Measurements from ENCODE around the gene CPNE7.

Gene CPNE7

DNA sequence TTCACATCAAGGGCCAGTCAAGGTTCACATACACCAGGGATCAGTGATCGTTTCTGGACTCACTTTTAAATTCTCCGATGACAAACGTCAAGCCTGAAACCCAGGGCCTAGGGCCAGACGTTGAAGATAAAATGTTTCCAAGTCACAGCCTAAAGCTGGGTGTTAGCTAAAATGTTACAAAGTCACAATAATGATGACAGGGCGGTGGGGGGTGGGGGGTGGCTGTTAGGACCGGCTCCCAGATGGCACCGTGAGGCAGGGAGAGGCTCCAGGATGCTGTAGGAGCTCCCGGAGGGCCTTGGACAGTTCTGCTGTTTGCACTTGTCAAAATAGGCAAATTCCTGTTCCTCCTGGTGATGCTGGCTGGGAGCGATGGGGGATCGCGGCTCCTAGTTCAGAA, 31.4 kb upstream of the CPNE7 start:
- DNase-seq (ENCODE audit: low spot score): no peak
- TF ChIP-seq, protein P1, sequence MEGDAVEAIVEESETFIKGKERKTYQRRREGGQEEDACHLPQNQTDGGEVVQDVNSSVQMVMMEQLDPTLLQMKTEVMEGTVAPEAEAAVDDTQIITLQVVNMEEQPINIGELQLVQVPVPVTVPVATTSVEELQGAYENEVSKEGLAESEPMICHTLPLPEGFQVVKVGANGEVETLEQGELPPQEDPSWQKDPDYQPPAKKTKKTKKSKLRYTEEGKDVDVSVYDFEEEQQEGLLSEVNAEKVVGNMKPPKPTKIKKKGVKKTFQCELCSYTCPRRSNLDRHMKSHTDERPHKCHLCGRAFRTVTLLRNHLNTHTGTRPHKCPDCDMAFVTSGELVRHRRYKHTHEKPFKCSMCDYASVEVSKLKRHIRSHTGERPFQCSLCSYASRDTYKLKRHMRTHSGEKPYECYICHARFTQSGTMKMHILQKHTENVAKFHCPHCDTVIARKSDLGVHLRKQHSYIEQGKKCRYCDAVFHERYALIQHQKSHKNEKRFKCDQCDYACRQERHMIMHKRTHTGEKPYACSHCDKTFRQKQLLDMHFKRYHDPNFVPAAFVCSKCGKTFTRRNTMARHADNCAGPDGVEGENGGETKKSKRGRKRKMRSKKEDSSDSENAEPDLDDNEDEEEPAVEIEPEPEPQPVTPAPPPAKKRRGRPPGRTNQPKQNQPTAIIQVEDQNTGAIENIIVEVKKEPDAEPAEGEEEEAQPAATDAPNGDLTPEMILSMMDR (conservative IDR thresholded peaks at IDR 0.05; ENCODE audit: low read depth): no peak
- CTCF ChIA-PET: no interaction called here
- no peak overlapping the region for H3K27ac ChIP-seq
- POLR2A ChIA-PET (ENCODE audit: low non-redundant PET): no interaction called here

DNA sequence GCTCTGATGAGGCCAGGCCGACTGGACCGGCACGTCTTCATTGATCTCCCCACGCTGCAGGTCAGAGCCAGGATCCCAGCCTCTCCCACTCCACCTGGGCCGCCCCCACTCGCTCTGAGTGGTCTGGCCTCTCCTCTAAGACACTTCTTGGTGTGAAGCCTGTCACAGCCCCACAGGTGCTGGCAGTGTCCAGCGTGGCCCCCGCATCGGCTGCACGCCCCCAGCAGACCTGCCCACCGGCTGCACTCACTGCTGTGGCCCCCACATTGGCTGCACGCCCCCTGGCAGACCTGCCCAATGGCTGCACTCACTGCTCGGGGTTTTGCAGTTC, 30.9 kb upstream of the CPNE7 start:
- CTCF ChIA-PET: no interaction called here
- POLR2A ChIA-PET (ENCODE audit: low non-redundant PET): no interaction called here
- H3K27ac ChIP-seq: peak overlapping the region; percentile 18; the same call in 1 of the 2 replicates
- TF ChIP-seq, protein P1 (conservative IDR thresholded peaks at IDR 0.05; ENCODE audit: low read depth): no peak
- DNase-seq (ENCODE audit: low spot score): no peak

DNA sequence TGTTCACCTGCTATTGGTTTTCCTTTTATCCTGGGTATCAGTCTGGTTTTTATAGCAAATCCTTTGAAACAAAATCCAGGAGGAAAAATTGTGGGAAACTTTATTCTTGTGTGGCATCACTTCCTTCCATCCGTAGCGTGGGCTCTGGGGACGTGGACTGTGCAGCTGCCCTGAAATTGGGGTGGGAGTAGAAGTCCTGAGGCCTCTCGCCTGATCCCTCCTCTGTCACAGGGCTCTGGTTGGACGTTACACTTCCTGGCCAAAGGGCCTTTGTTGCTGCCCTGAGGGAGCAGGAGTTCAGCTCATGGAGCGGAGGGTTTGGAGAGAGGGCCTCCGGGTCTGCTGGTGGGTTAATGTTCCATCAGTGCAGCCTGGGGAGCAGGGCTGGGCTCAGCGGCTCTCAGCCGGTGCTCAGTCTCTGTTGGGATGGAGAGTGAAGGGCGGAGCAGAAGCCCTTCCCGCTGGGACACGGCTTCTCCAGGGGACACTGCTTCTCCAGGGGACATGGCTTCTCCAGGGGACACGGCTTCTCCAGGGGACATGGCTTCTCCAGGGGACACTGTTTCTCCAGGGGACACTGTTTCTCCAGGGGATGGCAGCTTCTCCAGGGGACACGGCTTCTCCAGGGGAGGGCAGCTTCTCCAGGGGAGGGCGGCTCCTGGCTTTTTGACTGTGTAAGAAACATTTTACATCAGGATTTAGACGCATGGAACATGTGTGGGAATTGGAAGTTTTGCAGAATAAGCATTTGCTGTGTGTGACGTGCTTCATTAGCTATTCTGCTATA, 30.3 kb upstream of the CPNE7 start:
- peak overlapping the region; percentile 18; the same call in 1 of the 2 replicates for H3K27ac ChIP-seq
- TF ChIP-seq, protein P1 (conservative IDR thresholded peaks at IDR 0.05; ENCODE audit: low read depth): no peak
- CTCF ChIA-PET: interaction anchor here (0.8 kb wide), 1 partner anchor 36 kb away, joined by 3 read pairs; no protein-coding TSS in a partner anchor
- POLR2A ChIA-PET (ENCODE audit: low non-redundant PET): no interaction called here
- no peak for DNase-seq (ENCODE audit: low spot score)

DNA sequence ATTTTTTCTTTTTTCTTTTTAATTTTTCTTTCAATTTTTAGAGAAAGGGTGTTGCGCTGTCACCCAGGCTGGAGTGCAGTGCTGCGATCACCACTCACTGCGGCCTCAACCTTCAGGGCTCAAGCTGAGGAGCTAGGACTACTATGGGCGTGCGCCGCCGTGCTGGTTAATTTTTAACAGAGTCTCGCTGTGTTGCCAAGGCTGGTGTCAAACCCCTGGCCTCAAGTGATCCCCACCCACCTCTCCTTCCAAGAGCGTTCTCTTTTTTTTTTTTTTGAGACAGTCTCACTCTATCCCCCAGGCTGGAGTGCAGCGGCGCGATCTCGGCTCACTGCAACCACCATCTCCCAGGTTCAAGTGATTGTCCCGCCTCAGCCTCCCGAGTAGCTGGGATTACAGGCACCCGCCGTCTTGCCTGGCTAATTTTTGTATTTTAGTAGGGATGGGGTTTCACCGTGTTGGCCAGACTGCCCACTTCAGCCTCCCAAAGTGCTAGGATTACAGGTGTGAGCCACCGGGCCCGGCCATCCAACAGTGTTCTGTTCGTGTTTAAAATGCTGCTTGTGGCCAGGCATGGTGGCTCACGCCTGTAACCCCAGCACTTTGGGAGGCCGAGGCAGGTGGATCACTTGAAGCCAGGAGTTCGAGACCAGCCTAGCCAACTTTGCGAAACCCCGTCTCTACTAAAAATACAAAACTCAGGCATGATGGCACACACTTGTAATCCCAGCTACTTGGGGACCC, 29.6 kb upstream of the CPNE7 start:
- peak overlapping the region; percentile 18; the same call in 1 of the 2 replicates for H3K27ac ChIP-seq
- ChIA-PET POLR2A (ENCODE audit: low non-redundant PET) (no interaction called here), CTCF (interaction anchor here (0.8 kb wide), 1 partner anchor 37 kb away, joined by 3 read pairs; no protein-coding TSS in a partner anchor)
- TF ChIP-seq, protein P1 (conservative IDR thresholded peaks at IDR 0.05; ENCODE audit: low read depth): no peak
- DNase-seq (ENCODE audit: low spot score): no peak

DNA sequence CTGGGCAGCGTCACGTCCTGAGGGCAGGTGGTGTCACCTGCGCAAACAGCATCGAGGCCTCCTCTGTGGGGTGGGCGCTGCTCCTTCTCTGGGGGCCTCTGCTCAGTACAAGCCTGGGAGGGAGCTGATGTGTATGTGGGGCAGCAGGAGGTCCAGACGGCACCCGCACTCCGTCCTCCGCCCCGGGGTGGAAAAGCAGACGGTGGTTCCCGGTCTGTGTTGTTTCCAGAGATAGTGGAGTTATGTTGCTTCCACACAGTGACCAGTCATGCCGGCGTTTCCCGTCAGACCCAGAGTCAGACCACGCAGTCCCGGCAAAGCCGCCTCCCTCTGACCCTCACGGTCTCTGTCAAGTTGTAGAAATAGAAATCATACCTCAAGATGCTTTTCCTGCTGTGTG, 28.8 kb upstream of the CPNE7 start:
- no peak overlapping the region; the same call in 1 of the 2 replicates for H3K27ac ChIP-seq
- no peak for DNase-seq (ENCODE audit: low spot score)
- POLR2A ChIA-PET (ENCODE audit: low non-redundant PET): no interaction called here
- CTCF ChIA-PET: interaction anchor here (0.7 kb wide), 1 partner anchor 252 kb away, joined by 3 read pairs; no protein-coding TSS in a partner anchor
- TF ChIP-seq, protein P1 (conservative IDR thresholded peaks at IDR 0.05; ENCODE audit: low read depth): no peak

DNA sequence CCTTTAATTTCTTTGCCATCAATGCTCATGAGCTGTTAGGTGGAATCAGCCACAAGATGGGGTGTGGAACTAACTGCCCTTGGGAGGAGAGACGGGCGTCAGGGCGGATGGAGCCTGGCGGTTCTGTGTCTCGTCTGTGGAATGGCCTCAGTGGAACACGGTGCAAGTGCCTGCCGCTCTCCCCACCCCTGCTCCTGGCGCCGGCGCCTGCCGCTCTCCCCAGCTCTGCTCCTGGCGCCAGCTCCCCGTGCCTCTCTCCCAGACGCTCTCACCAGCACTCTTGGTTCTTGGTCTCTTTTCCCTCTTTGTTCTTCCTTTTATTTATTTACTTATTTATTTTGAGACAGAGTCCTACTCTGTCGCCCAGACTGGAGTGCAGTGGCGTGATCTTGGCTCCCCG, 28.3 kb upstream of the CPNE7 start:
- ChIA-PET POLR2A (ENCODE audit: low non-redundant PET) (no interaction called here), CTCF (no interaction called here)
- DNase-seq (ENCODE audit: low spot score): no peak
- H3K27ac ChIP-seq: no peak overlapping the region
- TF ChIP-seq, protein P1 (conservative IDR thresholded peaks at IDR 0.05; ENCODE audit: low read depth): no peak

Data from RWPE1 (cell line).